GM12878 (cell line): ENCODE measurements around the gene MN1. TPM values are rescaled to one million over a fixed set of nuclear protein-coding genes. Genes with fewer than 3 reads are reported as not detected.

Experiments
- ATAC-seq: fragments of 200-7000 bp; cut with Tn5 transposase; 3 replicates; pipeline ENCODE4 v1.9.1; 2020; ENCODE audit warnings: mild to moderate bottlenecking, moderate library complexity
- BruUV-seq: library from RNA; stranded (reverse); fragments of 400-500 nt; replicated peaks from 2 replicates; lab custom pipeline; 2021; lab: Mats Ljungman, UMichigan
- CTCF ChIA-PET: fragments of 300-600 bp; sonication (Branson Sonifier 250); formaldehyde crosslinking; extraction: SDS; loops from one replicate; lab custom pipeline; 2021; ENCODE audit warnings: inconsistent platforms; lab: Yijun Ruan, JAX
- POLR2A ChIA-PET: fragments of 350-600 bp; formaldehyde crosslinking; extraction: SDS; loops from one replicate; lab custom pipeline; 2021; ENCODE audit warnings: inconsistent platforms; lab: Charles Lee
- RAD21 ChIA-PET: fragments of 300-600 bp; sonication (Branson Sonifier 250); formaldehyde crosslinking; loops from one replicate; lab custom pipeline; 2023; ENCODE audit warnings: antibody characterized with exemption; ENCODE audit not compliant: unreplicated experiment; lab: Charles Lee
- SMC1A ChIA-PET: fragments of 300-600 bp; sonication (Branson Sonifier 250); formaldehyde crosslinking; loops from one replicate; lab custom pipeline; 2023; ENCODE audit not compliant: unreplicated experiment, uncharacterized antibody; lab: Charles Lee
- DNase-seq: peaks from one replicate; pipeline ENCODE4 v3.0.0-alpha.2; 2011; ENCODE audit warnings: low read depth, low spot score
- FAIRE-seq: peaks from 3 replicates; lab custom pipeline; 2011; peaks lifted over from hg19 to GRCh38; lab: Jason Lieb, UNC
- H2AFZ ChIP-seq: 2 replicates; pipeline ENCODE4 v1.6.0; 2011; ENCODE audit warnings: low read depth, low read length, control low read depth; ENCODE audit not compliant: control insufficient read depth
- H3K27ac ChIP-seq: 2 replicates; pipeline ENCODE4 v1.5.1; 2011; ENCODE audit warnings: control low read depth; ENCODE audit not compliant: control insufficient read depth, insufficient read depth
- H3K27me3 ChIP-seq, 2 experiments: replicated peaks in 1 of 2; 2 replicates each; pipeline versions ENCODE4 v1.6.0 to v1.6.1; 2011; ENCODE audit warnings: low read length in 1 of 2; ENCODE audit not compliant: control insufficient read depth in 2 of 2, insufficient read depth in 2 of 2
- H3K36me3 ChIP-seq, 2 experiments: 2 replicates each; pipeline ENCODE4 v1.5.1; 2011; ENCODE audit warnings: low read length in 1 of 2; ENCODE audit not compliant: control insufficient read depth in 2 of 2, insufficient read depth in 2 of 2
- H3K4me1 ChIP-seq: 2 replicates; pipeline ENCODE4 v1.6.1; 2011; ENCODE audit warnings: mild to moderate bottlenecking, low read length, moderate library complexity, mixed read lengths; ENCODE audit not compliant: control insufficient read depth, insufficient read depth
- H3K4me2 ChIP-seq: 2 replicates; pipeline ENCODE4 v1.6.0; 2011; ENCODE audit warnings: control low read depth; ENCODE audit not compliant: control insufficient read depth, insufficient read depth
- H3K4me3 ChIP-seq: fragments of 200-600 bp; sonication (generic); 2 replicates; pipeline ENCODE4 v1.5.1; 2016
- H3K79me2 ChIP-seq: 2 replicates; pipeline ENCODE4 v1.6.0; 2011; ENCODE audit warnings: low read length; ENCODE audit not compliant: control insufficient read depth, insufficient read depth
- H3K9ac ChIP-seq: 2 replicates; pipeline ENCODE4 v1.8.0; 2011; ENCODE audit warnings: low read length, control low read depth, mixed read lengths; ENCODE audit not compliant: control insufficient read depth, insufficient read depth
- H3K9me3 ChIP-seq: replicated peaks from 3 replicates; pipeline ENCODE4 v1.5.1; 2011; ENCODE audit warnings: mild to moderate bottlenecking, low read length; ENCODE audit not compliant: control insufficient read depth, insufficient read depth
- H4K20me1 ChIP-seq: 2 replicates; pipeline ENCODE4 v1.6.0; 2011; ENCODE audit not compliant: control insufficient read depth, insufficient read depth
- ATF7 ChIP-seq: fragments of 450-650 bp; IDR thresholded peaks from 2 replicates; pipeline ENCODE4 v1.6.1; 2016; ENCODE audit warnings: low read depth, mild to moderate bottlenecking
- CBX5 ChIP-seq: sonication (generic); IDR thresholded peaks from 2 replicates; pipeline ENCODE4 v1.6.1; 2016; ENCODE audit warnings: low read depth, moderate library complexity, mild to moderate bottlenecking, inconsistent platforms
- CHD1 ChIP-seq: IDR thresholded peaks from 2 replicates; pipeline ENCODE4 v1.6.1; 2012; ENCODE audit warnings: low read depth, low read length, improper control_type of control experiment
- CREM ChIP-seq: IDR thresholded peaks from 2 replicates; pipeline ENCODE4 v1.6.1; 2014; ENCODE audit warnings: antibody characterized with exemption, low read depth
- EP300 ChIP-seq, 2 experiments: fragments of 150-350 bp in 1 of 2; IDR thresholded peaks; 2 replicates each; pipeline ENCODE4 v1.6.1; 2011 to 2012; ENCODE audit warnings: low read depth in 2 of 2, low read length in 2 of 2, borderline replicate concordance in 1 of 2, improper control_type of control experiment in 1 of 2, inconsistent platforms in 1 of 2; ENCODE audit not compliant: control insufficient read depth in 1 of 2
- FOXM1 ChIP-seq: IDR thresholded peaks from 2 replicates; pipeline ENCODE4 v1.6.1; 2012; ENCODE audit warnings: low read depth, mild to moderate bottlenecking, inconsistent platforms, low read length, moderate library complexity
- GABPA ChIP-seq: IDR thresholded peaks from 2 replicates; pipeline ENCODE4 v1.6.1; 2014; ENCODE audit warnings: antibody characterized with exemption, low read depth, mild to moderate bottlenecking, inconsistent platforms
- JUNB ChIP-seq: IDR thresholded peaks from 2 replicates; pipeline ENCODE4 v1.6.1; 2016; ENCODE audit warnings: antibody characterized with exemption, mild to moderate bottlenecking
- KLF5 ChIP-seq: fragments of 450-650 bp; IDR thresholded peaks from 2 replicates; pipeline ENCODE4 v1.6.1; 2014; ENCODE audit warnings: mild to moderate bottlenecking; ENCODE audit not compliant: partially characterized antibody
- MTA2 ChIP-seq: fragments of 450-650 bp; IDR thresholded peaks from 2 replicates; pipeline ENCODE4 v1.6.1; 2016; ENCODE audit warnings: low read depth, mild to moderate bottlenecking, moderate library complexity
- MYB ChIP-seq: fragments of 150-350 bp; IDR thresholded peaks from 2 replicates; pipeline ENCODE4 v1.6.1; 2014; ENCODE audit warnings: mild to moderate bottlenecking, low read depth, low read length, borderline replicate concordance
- NR2C2 ChIP-seq: IDR thresholded peaks from 2 replicates; pipeline ENCODE4 v1.6.1; 2011; ENCODE audit warnings: borderline replicate concordance, low read depth; ENCODE audit not compliant: control insufficient read depth, insufficient read length
- POLR2AphosphoS2 ChIP-seq: IDR thresholded peaks from 2 replicates; pipeline ENCODE4 v1.6.1; 2011; ENCODE audit warnings: low read depth, mild to moderate bottlenecking, low read length, improper control_type of control experiment, moderate library complexity
- RBBP5 ChIP-seq: fragments of 200-600 bp; sonication (generic); conservative IDR thresholded peaks from 2 replicates; pipeline ENCODE4 v1.6.1; 2016
- SRF ChIP-seq, 2 experiments: IDR thresholded peaks; 2 replicates each; pipeline ENCODE4 v1.6.1; 2011; ENCODE audit warnings: low read depth in 2 of 2, low read length in 2 of 2, mild to moderate bottlenecking in 1 of 2, moderate library complexity in 1 of 2
- ZZZ3 ChIP-seq: IDR thresholded peaks from 2 replicates; pipeline ENCODE4 v1.6.1; 2011; ENCODE audit warnings: low read depth; ENCODE audit not compliant: control insufficient read depth, insufficient read length
- WGBS: methylation state at CpG from one replicate; pipeline ENCODE4 v1.1.6; 2016; ENCODE audit warnings: low lambda C conversion rate; ENCODE audit not compliant: insufficient replicate concordance, insufficient coverage; ENCODE audit errors: missing lambda C conversion rate; 5-methylcytosine and 5-hydroxymethylcytosine counted together
- in situ Hi-C: fragments of 300-500 bp; cut with MboI; formaldehyde crosslinking; loops from 9 replicates; pipeline ENCODE4 v1.14.3; 2018; ENCODE audit warnings: mixed read lengths
- intact Hi-C: fragments of 100-400 bp; cut with micrococcal nuclease; formaldehyde crosslinking; loops from one replicate; pipeline ENCODE4 v1.14.2; 2022; ENCODE audit not compliant: unreplicated experiment
- polyA plus RNA-seq, 11 experiments: library from polyadenylated mRNA; depleted of rRNA in 4 of 11; unstranded in 6 of 11; stranded (reverse) in 5 of 11; fragments of >200 nt; fragmentation: Nextera tagmentation in 4 of 11; fragmentation: Illumina TruSeq in 1 of 11; extraction: Ambion mirVana in 4 of 11; extraction: Trizol in 1 of 11; gene quantifications; 1 replicate in 1 of 11; 2 replicates in 10 of 11; pipeline versions ENCODE4 v1.2.1 to v1.2.3, GENCODE V29; 2011 to 2016; ENCODE audit warnings: inconsistent platforms in 2 of 11, missing spikeins in 2 of 11, low read depth in 1 of 11
- total RNA-seq, 4 experiments: library from RNA; depleted of rRNA in 3 of 4; stranded (reverse); fragments of >200 nt in 3 of 4; fragmentation: Illumina TruSeq in 1 of 4; extraction: Trizol in 1 of 4; gene quantifications; 2 replicates each; pipeline versions ENCODE4 v1.2.1 to v1.2.3, GENCODE V29; 2013 to 2021
- TF ChIP-seq, protein P1 (sequence below): fragments of 450-650 bp; IDR thresholded peaks from 2 replicates; pipeline ENCODE4 v1.6.1; 2017; ENCODE audit warnings: low read depth, mild to moderate bottlenecking, moderate library complexity
- TF ChIP-seq, protein P2 (sequence below): IDR thresholded peaks from 2 replicates; pipeline ENCODE4 v1.6.1; 2011; ENCODE audit warnings: low read depth, mild to moderate bottlenecking, low read length, moderate library complexity, borderline replicate concordance; ENCODE audit errors: extremely low read depth
- TF ChIP-seq, protein P3 (sequence below): fragments of 450-650 bp; IDR thresholded peaks from 2 replicates; pipeline ENCODE4 v1.6.1; 2016; ENCODE audit warnings: mild to moderate bottlenecking, moderate library complexity, borderline replicate concordance

Gene MN1
- total and polyA plus RNA-seq, 10 of the 15 experiments (the other 5 are each of a cell fraction or from before 2014, with no cell fraction given) = under 0.01 to 0.24 (median 0.03) TPM; not detected in 3

DNA sequence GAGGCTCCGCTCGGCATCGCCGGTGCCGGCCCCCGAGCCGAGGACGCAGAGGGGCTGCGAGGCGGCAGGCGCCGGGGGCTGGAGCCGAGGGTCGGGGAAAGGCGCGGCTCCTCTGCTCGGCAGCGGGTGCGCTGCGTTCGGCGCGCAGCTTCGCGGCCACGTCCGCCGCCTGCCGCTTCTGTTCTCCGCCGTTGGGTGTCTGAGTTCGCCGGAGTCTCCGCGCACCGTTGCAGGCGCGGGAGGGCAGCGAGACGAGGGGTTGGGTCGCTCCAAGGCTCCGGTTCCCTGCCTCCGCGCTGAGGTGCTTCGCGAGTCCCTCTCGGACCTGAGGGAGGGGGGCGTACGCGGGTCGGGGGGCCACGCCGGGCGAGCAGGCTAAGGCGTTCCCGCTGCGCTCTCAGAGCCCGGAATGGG lies 347 bp downstream of the MN1 start:
- Histone ChIP-seq H3K4me1 (no peaks in the 10 kb centered on the region), H3K27ac (no peak overlapping the region), H3K36me3 (no peaks in the 10 kb centered on the region), H3K4me3 (peak overlapping the region; percentile 16; the same call in 1 of the 2 replicates), H3K27me3 (peaks cover 0 to 6% of the 10 kb centered on the region in 2 experiments; a peak in 3 of 4 replicates), H2AFZ (no peak overlapping the region), H3K4me2 (no peak overlapping the region; the same call in 1 of the 2 replicates), H3K9ac (no peak overlapping the region), H4K20me1 (no peaks in the 10 kb centered on the region), H3K79me2 (no peaks in the 10 kb centered on the region), H3K9me3 (no peaks in the 10 kb centered on the region)
- no TSS peak for BruUV-seq
- FAIRE-seq = no peak
- in situ Hi-C loops = no loop called here
- RAD21 ChIA-PET = no interaction called here
- no peak for ATAC-seq
- DNase-seq = no peak
- POLR2A ChIA-PET = no interaction called here
- CTCF ChIA-PET = no interaction called here
- SMC1A ChIA-PET = no interaction called here
- WGBS = 14% methylated on average over 30 of the region's 58 CpGs
- intact Hi-C loops = loop anchor here (5.0 kb wide), 2 partner anchors 394 to 1044 kb away; no protein-coding TSS in a partner anchor
- no peak for TF ChIP-seq GABPA
- TF ChIP-seq, protein P1, sequence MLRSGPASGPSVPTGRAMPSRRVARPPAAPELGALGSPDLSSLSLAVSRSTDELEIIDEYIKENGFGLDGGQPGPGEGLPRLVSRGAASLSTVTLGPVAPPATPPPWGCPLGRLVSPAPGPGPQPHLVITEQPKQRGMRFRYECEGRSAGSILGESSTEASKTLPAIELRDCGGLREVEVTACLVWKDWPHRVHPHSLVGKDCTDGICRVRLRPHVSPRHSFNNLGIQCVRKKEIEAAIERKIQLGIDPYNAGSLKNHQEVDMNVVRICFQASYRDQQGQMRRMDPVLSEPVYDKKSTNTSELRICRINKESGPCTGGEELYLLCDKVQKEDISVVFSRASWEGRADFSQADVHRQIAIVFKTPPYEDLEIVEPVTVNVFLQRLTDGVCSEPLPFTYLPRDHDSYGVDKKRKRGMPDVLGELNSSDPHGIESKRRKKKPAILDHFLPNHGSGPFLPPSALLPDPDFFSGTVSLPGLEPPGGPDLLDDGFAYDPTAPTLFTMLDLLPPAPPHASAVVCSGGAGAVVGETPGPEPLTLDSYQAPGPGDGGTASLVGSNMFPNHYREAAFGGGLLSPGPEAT = no peak
- TF ChIP-seq KLF5 = no peak
- no peak for TF ChIP-seq EP300 (IDR thresholded peaks at IDR 0.05; ENCODE audit: borderline replicate concordance in 1 of 2, control insufficient read depth in 1 of 2, low read depth in 2 of 2, low read length in 2 of 2)
- TF ChIP-seq ZZZ3 = no peak
- TF ChIP-seq CHD1 = no peak
- no peak for TF ChIP-seq CBX5
- TF ChIP-seq, protein P2, sequence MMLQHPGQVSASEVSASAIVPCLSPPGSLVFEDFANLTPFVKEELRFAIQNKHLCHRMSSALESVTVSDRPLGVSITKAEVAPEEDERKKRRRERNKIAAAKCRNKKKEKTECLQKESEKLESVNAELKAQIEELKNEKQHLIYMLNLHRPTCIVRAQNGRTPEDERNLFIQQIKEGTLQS = no peak
- TF ChIP-seq JUNB = no peak
- no peak for TF ChIP-seq SRF (IDR thresholded peaks at IDR 0.05; ENCODE audit: low read depth in 2 of 2, low read length in 2 of 2)
- no peak for TF ChIP-seq ATF7
- TF ChIP-seq NR2C2 = no peak
- TF ChIP-seq MTA2 = no peak
- TF ChIP-seq, protein P3, sequence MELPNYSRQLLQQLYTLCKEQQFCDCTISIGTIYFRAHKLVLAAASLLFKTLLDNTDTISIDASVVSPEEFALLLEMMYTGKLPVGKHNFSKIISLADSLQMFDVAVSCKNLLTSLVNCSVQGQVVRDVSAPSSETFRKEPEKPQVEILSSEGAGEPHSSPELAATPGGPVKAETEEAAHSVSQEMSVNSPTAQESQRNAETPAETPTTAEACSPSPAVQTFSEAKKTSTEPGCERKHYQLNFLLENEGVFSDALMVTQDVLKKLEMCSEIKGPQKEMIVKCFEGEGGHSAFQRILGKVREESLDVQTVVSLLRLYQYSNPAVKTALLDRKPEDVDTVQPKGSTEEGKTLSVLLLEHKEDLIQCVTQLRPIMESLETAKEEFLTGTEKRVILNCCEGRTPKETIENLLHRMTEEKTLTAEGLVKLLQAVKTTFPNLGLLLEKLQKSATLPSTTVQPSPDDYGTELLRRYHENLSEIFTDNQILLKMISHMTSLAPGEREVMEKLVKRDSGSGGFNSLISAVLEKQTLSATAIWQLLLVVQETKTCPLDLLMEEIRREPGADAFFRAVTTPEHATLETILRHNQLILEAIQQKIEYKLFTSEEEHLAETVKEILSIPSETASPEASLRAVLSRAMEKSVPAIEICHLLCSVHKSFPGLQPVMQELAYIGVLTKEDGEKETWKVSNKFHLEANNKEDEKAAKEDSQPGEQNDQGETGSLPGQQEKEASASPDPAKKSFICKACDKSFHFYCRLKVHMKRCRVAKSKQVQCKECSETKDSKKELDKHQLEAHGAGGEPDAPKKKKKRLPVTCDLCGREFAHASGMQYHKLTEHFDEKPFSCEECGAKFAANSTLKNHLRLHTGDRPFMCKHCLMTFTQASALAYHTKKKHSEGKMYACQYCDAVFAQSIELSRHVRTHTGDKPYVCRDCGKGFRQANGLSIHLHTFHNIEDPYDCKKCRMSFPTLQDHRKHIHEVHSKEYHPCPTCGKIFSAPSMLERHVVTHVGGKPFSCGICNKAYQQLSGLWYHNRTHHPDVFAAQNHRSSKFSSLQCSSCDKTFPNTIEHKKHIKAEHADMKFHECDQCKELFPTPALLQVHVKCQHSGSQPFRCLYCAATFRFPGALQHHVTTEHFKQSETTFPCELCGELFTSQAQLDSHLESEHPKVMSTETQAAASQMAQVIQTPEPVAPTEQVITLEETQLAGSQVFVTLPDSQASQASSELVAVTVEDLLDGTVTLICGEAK = no peak
- TF ChIP-seq CREM = no peak
- no peak for TF ChIP-seq FOXM1
- no peak for TF ChIP-seq RBBP5
- TF ChIP-seq POLR2AphosphoS2 = no peak
- no peak for TF ChIP-seq MYB
